Measurements from ENCODE around the gene DDT. TPM values are rescaled to one million over a fixed set of nuclear protein-coding genes. Genes with fewer than 3 reads are reported as not detected.

Gene DDT
- total and polyA plus RNA-seq, 10 of the 15 experiments (the other 5 are each of a cell fraction or from before 2014, with no cell fraction given), result 25.1 to 408 (median 202) TPM

DNA sequence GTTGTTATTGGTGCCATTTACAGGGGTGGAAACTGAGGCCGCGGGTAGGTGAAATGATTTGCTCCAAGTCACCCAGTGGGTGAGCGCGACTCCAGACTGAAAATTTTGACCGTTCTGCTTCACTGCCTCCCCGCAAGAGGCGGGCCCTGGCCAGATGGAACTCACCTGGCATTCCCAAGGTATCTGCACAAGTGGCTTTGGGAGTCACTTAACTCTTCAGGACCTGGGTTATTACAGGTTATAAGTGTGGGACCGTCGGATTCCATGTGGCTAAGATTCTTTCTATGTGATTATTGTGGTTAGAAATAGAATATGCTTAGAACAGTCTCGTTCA, 37.5 kb upstream of the DDT start:
- Histone ChIP-seq H2AFZ (ENCODE audit: control insufficient read depth, low read depth, low read length) (peak overlapping the region; percentile 81), H3K9ac (ENCODE audit: control insufficient read depth, insufficient read depth, low read length) (peak overlapping the region; percentile 73), H3K79me2 (ENCODE audit: control insufficient read depth, insufficient read depth, low read length) (peaks cover 38% of the 10 kb centered on the region), H3K36me3 (ENCODE audit: control insufficient read depth in 2 of 2, insufficient read depth in 2 of 2, low read length in 1 of 2) (no peaks in the 10 kb centered on the region), H3K27ac (ENCODE audit: control insufficient read depth, insufficient read depth) (peak overlapping the region; percentile 54), H3K4me1 (ENCODE audit: control insufficient read depth, insufficient read depth, low read length) (no peaks in the 10 kb centered on the region), H3K27me3 (replicated peaks in 1 of 2; ENCODE audit: control insufficient read depth in 2 of 2, insufficient read depth in 2 of 2, low read length in 1 of 2) (no peaks in the 10 kb centered on the region), H3K9me3 (replicated peaks; ENCODE audit: control insufficient read depth, insufficient read depth, low read length) (peaks cover 2% of the 10 kb centered on the region; the same call in 1 of the 3 replicates), H4K20me1 (ENCODE audit: control insufficient read depth, insufficient read depth) (no peaks in the 10 kb centered on the region), H3K4me2 (ENCODE audit: control insufficient read depth, insufficient read depth) (peak overlapping the region; percentile 52), H3K4me3 (peak overlapping the region; percentile 96)
- ATAC-seq (no peak; the same call in 2 of the 3 replicates), DNase-seq (ENCODE audit: low read depth, low spot score) (no peak), FAIRE-seq (no peak)
- RAD21 ChIA-PET (ENCODE audit: unreplicated experiment), result interaction anchor here (1.5 to 1.6 kb wide), 2 partner anchors 144 to 146 kb away, joined by 4 to 8 read pairs; no protein-coding TSS in a partner anchor
- SMC1A ChIA-PET (ENCODE audit: uncharacterized antibody, unreplicated experiment), result interaction anchor here (2.0 kb wide), 1 partner anchor 146 kb away, joined by 6 read pairs; no protein-coding TSS in a partner anchor
- 1% methylated on average over 10 of the region's 10 CpGs for WGBS (ENCODE audit: insufficient coverage, insufficient replicate concordance, low lambda C conversion rate, missing lambda C conversion rate)
- no TSS peak for BruUV-seq (replicated peaks)
- intact Hi-C loops (cut with micrococcal nuclease; ENCODE audit: unreplicated experiment), result no loop called here
- POLR2A ChIA-PET, result interaction anchor here (1.2 to 1.9 kb wide), 3 partner anchors 8 to 146 kb away, joined by 3 to 7 read pairs (median 4); no protein-coding TSS in a partner anchor
- in situ Hi-C loops (cut with MboI), result no loop called here
- CTCF ChIA-PET, result interaction anchor here (1.6 kb wide), 1 partner anchor 33 kb away, joined by 4 read pairs; no protein-coding TSS in a partner anchor
- TF ChIP-seq PRDM15 (CRISPR knock-in tag; IDR thresholded peaks at IDR 0.05) (no peak), MTA3 (IDR thresholded peaks at IDR 0.05; ENCODE audit: borderline replicate concordance, low read length) (no peak), MYB (IDR thresholded peaks at IDR 0.05; ENCODE audit: borderline replicate concordance, low read depth, low read length) (no peak), NBN (IDR thresholded peaks at IDR 0.05) (0 out of 2 replicates have a peak, but pooled peaks have one; percentile 10), NFYB (IDR thresholded peaks at IDR 0.05; ENCODE audit: insufficient read depth, low read depth, low read length) (no peak), SKIL (IDR thresholded peaks at IDR 0.05; ENCODE audit: low read depth, poor library complexity, severe bottlenecking) (peak; percentile 52), PML (IDR thresholded peaks at IDR 0.05; ENCODE audit: low read length) (no peak), NKRF (conservative IDR thresholded peaks at IDR 0.05) (no peak; the same call in 1 of the 2 replicates), NR2F1 (conservative IDR thresholded peaks at IDR 0.05) (0 out of 2 replicates have a peak, but pooled peaks have one; percentile 35), PAX5 (IDR thresholded peaks at IDR 0.05; ENCODE audit: borderline replicate concordance, low read depth, low read length) (peak; percentile 96), BCL11A (IDR thresholded peaks at IDR 0.05; ENCODE audit: low read depth, low read length) (no peak), IKZF2 (IDR thresholded peaks at IDR 0.05) (peak in 1 of 2 experiments; percentile 25; a peak in 1 of 4 replicates), POLR2A (IDR thresholded peaks at IDR 0.05; ENCODE audit: low read depth, low read length) (no peak), ZNF24 (IDR thresholded peaks at IDR 0.05) (no peak), PAX8 (IDR thresholded peaks at IDR 0.05) (peak; percentile 88; the same call in 1 of the 2 replicates), CBFB (IDR thresholded peaks at IDR 0.05; ENCODE audit: low read depth) (0 out of 2 replicates have a peak, but pooled peaks have one; percentile 9)
- TF ChIP-seq, protein P1, sequence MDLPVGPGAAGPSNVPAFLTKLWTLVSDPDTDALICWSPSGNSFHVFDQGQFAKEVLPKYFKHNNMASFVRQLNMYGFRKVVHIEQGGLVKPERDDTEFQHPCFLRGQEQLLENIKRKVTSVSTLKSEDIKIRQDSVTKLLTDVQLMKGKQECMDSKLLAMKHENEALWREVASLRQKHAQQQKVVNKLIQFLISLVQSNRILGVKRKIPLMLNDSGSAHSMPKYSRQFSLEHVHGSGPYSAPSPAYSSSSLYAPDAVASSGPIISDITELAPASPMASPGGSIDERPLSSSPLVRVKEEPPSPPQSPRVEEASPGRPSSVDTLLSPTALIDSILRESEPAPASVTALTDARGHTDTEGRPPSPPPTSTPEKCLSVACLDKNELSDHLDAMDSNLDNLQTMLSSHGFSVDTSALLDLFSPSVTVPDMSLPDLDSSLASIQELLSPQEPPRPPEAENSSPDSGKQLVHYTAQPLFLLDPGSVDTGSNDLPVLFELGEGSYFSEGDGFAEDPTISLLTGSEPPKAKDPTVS (IDR thresholded peaks at IDR 0.05; ENCODE audit: low read depth, low read length), result no peak

All from GM12878 (cell line).